ENCODE data around the gene ARRDC4.

DNA sequence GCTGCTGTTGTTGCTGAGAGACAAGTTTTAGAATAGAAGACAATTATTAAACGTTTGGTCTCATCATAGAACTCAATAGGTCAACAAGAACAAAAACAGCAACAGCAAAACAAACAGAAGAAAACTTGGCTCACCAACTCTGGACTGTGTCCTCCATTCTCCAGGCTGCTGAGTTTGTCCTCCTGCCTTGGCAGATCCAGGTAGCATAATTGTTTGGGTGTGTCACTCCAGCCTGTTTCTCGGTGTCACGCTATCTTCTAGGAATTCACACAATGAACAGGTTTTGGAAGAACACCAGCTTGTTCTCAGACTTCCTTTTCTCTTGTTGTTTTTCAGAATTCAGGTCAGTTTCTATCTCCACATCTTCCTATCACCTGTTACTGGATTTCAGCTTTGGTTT is 34.7 kb downstream of the ARRDC4 start:
- TF ChIP-seq POLR2AphosphoS5 (IDR thresholded peaks at IDR 0.05) (no peak), POLR2A (IDR thresholded peaks at IDR 0.05) (no peak)
- TF ChIP-seq, protein P1, sequence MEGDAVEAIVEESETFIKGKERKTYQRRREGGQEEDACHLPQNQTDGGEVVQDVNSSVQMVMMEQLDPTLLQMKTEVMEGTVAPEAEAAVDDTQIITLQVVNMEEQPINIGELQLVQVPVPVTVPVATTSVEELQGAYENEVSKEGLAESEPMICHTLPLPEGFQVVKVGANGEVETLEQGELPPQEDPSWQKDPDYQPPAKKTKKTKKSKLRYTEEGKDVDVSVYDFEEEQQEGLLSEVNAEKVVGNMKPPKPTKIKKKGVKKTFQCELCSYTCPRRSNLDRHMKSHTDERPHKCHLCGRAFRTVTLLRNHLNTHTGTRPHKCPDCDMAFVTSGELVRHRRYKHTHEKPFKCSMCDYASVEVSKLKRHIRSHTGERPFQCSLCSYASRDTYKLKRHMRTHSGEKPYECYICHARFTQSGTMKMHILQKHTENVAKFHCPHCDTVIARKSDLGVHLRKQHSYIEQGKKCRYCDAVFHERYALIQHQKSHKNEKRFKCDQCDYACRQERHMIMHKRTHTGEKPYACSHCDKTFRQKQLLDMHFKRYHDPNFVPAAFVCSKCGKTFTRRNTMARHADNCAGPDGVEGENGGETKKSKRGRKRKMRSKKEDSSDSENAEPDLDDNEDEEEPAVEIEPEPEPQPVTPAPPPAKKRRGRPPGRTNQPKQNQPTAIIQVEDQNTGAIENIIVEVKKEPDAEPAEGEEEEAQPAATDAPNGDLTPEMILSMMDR (IDR thresholded peaks at IDR 0.05): no peak
